MCF 10A (cell line): Measurements from ENCODE around the gene LSP1. TPM values are rescaled to one million over a fixed set of nuclear protein-coding genes. Genes with fewer than 3 reads are reported as not detected.
A peak's percentile ranks its signal among the peaks of the same experiment; 100 is the strongest.

ENCODE experiments used
- BruUV-seq: library from RNA; stranded (reverse); fragments of 400-500 nt; replicated peaks from 2 replicates; lab custom pipeline; 2021; lab: Mats Ljungman, UMichigan
- CTCF ChIA-PET: fragments of 300-600 bp; sonication (Branson Sonifier 250); formaldehyde crosslinking; extraction: SDS; loops from one replicate; lab custom pipeline; 2021; ENCODE audit warnings: antibody characterized with exemption, inconsistent platforms; lab: Yijun Ruan, JAX
- POLR2A ChIA-PET: fragments of 300-600, 350-650 bp; sonication (Branson Sonifier 250); formaldehyde crosslinking; extraction: SDS; loops from one replicate; lab custom pipeline; 2020; ENCODE audit warnings: antibody characterized with exemption, inconsistent platforms; lab: Yijun Ruan, JAX
- DNase-seq: peaks from one replicate; pipeline ENCODE4 v3.0.0-alpha.2; 2018; ENCODE audit not compliant: unreplicated experiment
- H3K27ac Mint-ChIP-seq: one replicate; pipeline ENCODE4 v1.8.0; 2022; ENCODE audit warnings: mild to moderate bottlenecking, low read depth, mixed read lengths; ENCODE audit not compliant: unreplicated experiment
- H3K27me3 Mint-ChIP-seq: one replicate; pipeline ENCODE4 v1.8.0; 2022; ENCODE audit warnings: mixed read lengths; ENCODE audit not compliant: insufficient read depth, unreplicated experiment
- H3K36me3 Mint-ChIP-seq: one replicate; pipeline ENCODE4 v1.8.0; 2022; ENCODE audit warnings: mild to moderate bottlenecking, moderate library complexity, mixed read lengths; ENCODE audit not compliant: insufficient read depth, unreplicated experiment
- H3K4me1 Mint-ChIP-seq: one replicate; pipeline ENCODE4 v1.8.0; 2022; ENCODE audit warnings: mixed read lengths; ENCODE audit not compliant: insufficient read depth, unreplicated experiment
- H3K4me3 Mint-ChIP-seq: one replicate; pipeline ENCODE4 v1.8.0; 2022; ENCODE audit warnings: mild to moderate bottlenecking, moderate library complexity, mixed read lengths; ENCODE audit not compliant: unreplicated experiment
- H3K9me3 Mint-ChIP-seq: one replicate; pipeline ENCODE4 v1.8.0; 2022; ENCODE audit warnings: mixed read lengths; ENCODE audit not compliant: unreplicated experiment
- CTCF ChIP-seq: fragments of 200-600 bp; IDR thresholded peaks from one replicate; pipeline ENCODE4 v1.8.0; 2022; ENCODE audit warnings: antibody characterized with exemption, mild to moderate bottlenecking; ENCODE audit not compliant: unreplicated experiment
- intact Hi-C: fragments of 100-400 bp; cut with micrococcal nuclease; formaldehyde crosslinking; loops from 2 replicates; pipeline ENCODE4 v1.14.1; 2022
- total RNA-seq: library from RNA; stranded (reverse); gene quantifications from 2 replicates; pipeline ENCODE4 v1.2.3, GENCODE V29; 2022

Gene LSP1
- total RNA-seq, 1 experiment from 2014 or later = 3.7 TPM

GRCh38 chr11:1829039-1829820, 23.7 kb upstream of the LSP1 start:
- Mint-ChIP-seq H3K4me3 (peak overlapping the region; percentile 21), H3K27ac (peak overlapping the region; percentile 79), H3K4me1 (peaks cover 58% of the 10 kb centered on the region), H3K9me3 (no peaks in the 10 kb centered on the region), H3K27me3 (no peaks in the 10 kb centered on the region), H3K36me3 (no peaks in the 10 kb centered on the region)
- no TSS peak for BruUV-seq
- intact Hi-C loops = loop anchor here (5.0 kb wide), 1 partner anchor 82 kb away; no protein-coding TSS in a partner anchor
- peak; percentile 89 for DNase-seq
- ChIA-PET POLR2A (interaction anchor here (0.6 to 7.8 kb wide), 12 partner anchors 9 to 135 kb away, joined by 3 to 115 read pairs (median 5); partner anchors contain the start of genes CTSD, IFITM10 and TNNI2), CTCF (interaction anchor here (0.6 to 5.8 kb wide), 6 partner anchors 36 to 297 kb away, joined by 3 to 171 read pairs (median 6); no protein-coding TSS in a partner anchor)
- no peak for TF ChIP-seq CTCF

GRCh38 chr11:1830004-1830321, 22.9 kb upstream of the LSP1 start:
- H3K9me3 Mint-ChIP-seq = no peaks in the 10 kb centered on the region
- H3K4me3 Mint-ChIP-seq = no peak overlapping the region
- no peak overlapping the region for H3K27ac Mint-ChIP-seq
- ChIA-PET POLR2A (interaction anchor here (0.7 to 7.8 kb wide), 9 partner anchors 9 to 136 kb away, joined by 3 to 115 read pairs (median 8); partner anchors contain the start of genes CTSD, IFITM10 and TNNI2), CTCF (interaction anchor here (0.6 to 5.8 kb wide), 7 partner anchors 37 to 297 kb away, joined by 3 to 171 read pairs (median 4); partner anchors contain the start of gene CTSD)
- H3K4me1 Mint-ChIP-seq = peaks cover 63% of the 10 kb centered on the region
- intact Hi-C loops = loop anchor here (1.0 to 10.0 kb wide), 2 partner anchors 68 to 275 kb away; no protein-coding TSS in a partner anchor
- no peak for DNase-seq
- H3K27me3 Mint-ChIP-seq = no peaks in the 10 kb centered on the region
- TF ChIP-seq CTCF = no peak
- no TSS peak for BruUV-seq
- H3K36me3 Mint-ChIP-seq = no peaks in the 10 kb centered on the region

- peaks cover 4% of the 10 kb centered on the region for H3K36me3 Mint-ChIP-seq
- no peaks in the 10 kb centered on the region for H3K27me3 Mint-ChIP-seq
- peaks cover 63% of the 10 kb centered on the region for H3K4me1 Mint-ChIP-seq
- POLR2A ChIA-PET = interaction anchor here (0.7 to 7.8 kb wide), 11 partner anchors 8 to 137 kb away, joined by 3 to 115 read pairs (median 5); partner anchors contain the start of genes CTSD, IFITM10 and TNNI2
- H3K27ac Mint-ChIP-seq = peak overlapping the region; percentile 75
- peak; percentile 94 for DNase-seq
- intact Hi-C loops = loop anchor here (1.0 to 10.0 kb wide), 2 partner anchors 68 to 276 kb away; no protein-coding TSS in a partner anchor
- H3K4me3 Mint-ChIP-seq = peak overlapping the region; percentile 46
- no TSS peak for BruUV-seq
- CTCF ChIA-PET = interaction anchor here (0.7 to 5.8 kb wide), 8 partner anchors 37 to 267 kb away, joined by 3 to 171 read pairs (median 15); partner anchors contain the start of genes CTSD and IFITM10
- no peak for TF ChIP-seq CTCF
- no peaks in the 10 kb centered on the region for H3K9me3 Mint-ChIP-seq
Observed at GRCh38 chr11:1830322-1831223, 22.3 kb upstream of the LSP1 start.
